Suppressor macrophage (primary cell): ENCODE data around the gene SMIM14.
"Not testable (repeated sequence)": the region's sequence is repeated elsewhere in the genome, so short reads cannot be mapped to it uniquely, and the experiment has no call there.

Experiments
- DNase-seq, 4 experiments: peaks; one replicate each; pipeline ENCODE4 v3.0.0-alpha.2; 2020 to 2022

SMIM14 gene

GRCh38 chr4:39529534-39529933 is 109.1 kb downstream of the SMIM14 start:
- no peak for DNase-seq

- DNase-seq: peak in 1 of 4 experiments; percentile 86
These were observed 110.6 kb downstream of the SMIM14 start for GRCh38 chr4:39528061-39528465.

- DNase-seq: peak; percentile 96 to 98 (median 98)
These were observed 111.2 kb downstream of the SMIM14 start, which contains the start of gene UGDH for GRCh38 chr4:39527296-39528060. Gene UGDH (minus strand): TSS chr4:39527439. CDS start chr4:39521512, 5,927 bp downstream.

- peak in 2 of 4 experiments; percentile 19 to 26 for DNase-seq
These were observed 111.8 kb downstream of the SMIM14 start for GRCh38 chr4:39526765-39527295.

GRCh38 chr4:39525822-39526690 is 112.6 kb downstream of the SMIM14 start:
- DNase-seq: peak in 1 of 4 experiments; percentile 11

- no peak for DNase-seq
These were observed 114.3 kb downstream of the SMIM14 start for GRCh38 chr4:39524161-39524957.

- DNase-seq: no peak
These were observed 116.6 kb downstream of the SMIM14 start for GRCh38 chr4:39522068-39522467.

- DNase-seq: no peak
These were observed 117.3 kb downstream of the SMIM14 start for GRCh38 chr4:39521253-39521919.

GRCh38 chr4:39518484-39518883 is 120.2 kb downstream of the SMIM14 start:
- DNase-seq: no peak

- DNase-seq: no peak
These were observed 122.2 kb downstream of the SMIM14 start for GRCh38 chr4:39516407-39516966.

GRCh38 chr4:39515669-39516401 is 122.8 kb downstream of the SMIM14 start:
- not testable (repeated sequence) for DNase-seq

GRCh38 chr4:39514888-39515401 is 123.7 kb downstream of the SMIM14 start:
- DNase-seq: no peak

GRCh38 chr4:39514266-39514665 is 124.4 kb downstream of the SMIM14 start:
- DNase-seq: not testable (repeated sequence)

- DNase-seq: no peak
These were observed 128.2 kb downstream of the SMIM14 start for GRCh38 chr4:39510348-39510929.

- DNase-seq: no peak
These were observed 133.1 kb downstream of the SMIM14 start for GRCh38 chr4:39505581-39505980.

GRCh38 chr4:39504538-39504937 is 134.1 kb downstream of the SMIM14 start:
- DNase-seq: no peak

- DNase-seq: not testable (repeated sequence)
These were observed 136.0 kb downstream of the SMIM14 start for GRCh38 chr4:39502664-39503035.

- no peak for DNase-seq
These were observed 136.5 kb downstream of the SMIM14 start for GRCh38 chr4:39502019-39502663.

GRCh38 chr4:39498727-39499020 is 140.0 kb downstream of the SMIM14 start:
- DNase-seq: no peak
